ENCODE data around the gene MRPL24. TPM values are rescaled to one million over a fixed set of nuclear protein-coding genes. Genes with fewer than 3 reads are reported as not detected.

The MRPL24 gene
- total RNA-seq, 1 experiment from 2014 or later = 27.3 TPM

- Histone ChIP-seq H4K8ac (replicated peaks; ENCODE audit: insufficient read length, low read depth, low read length) (no peak overlapping the region), H3K79me1 (ENCODE audit: insufficient read depth, low read depth, low read length, poor library complexity, severe bottlenecking) (no peaks in the 10 kb centered on the region), H3K4me2 (ENCODE audit: insufficient read depth, insufficient read length, low read length) (no peak overlapping the region), H3K9me3 (ENCODE audit: control insufficient read depth, low read depth, low read length) (no peaks in the 10 kb centered on the region), H3K56ac (ENCODE audit: insufficient read length, low read depth, low read length) (no peak overlapping the region), H4K20me1 (ENCODE audit: control insufficient read depth, insufficient read depth, insufficient read length) (no peaks in the 10 kb centered on the region), H3K27me3 (ENCODE audit: insufficient read depth, low read length) (no peaks in the 10 kb centered on the region), H3K18ac (ENCODE audit: insufficient read length, low read depth, low read length) (no peak overlapping the region), H2AK5ac (ENCODE audit: insufficient read length, low read length) (no peak overlapping the region), H2BK12ac (ENCODE audit: insufficient read length, low read depth, low read length) (no peak overlapping the region), H2BK20ac (ENCODE audit: low read depth, low read length, poor library complexity, severe bottlenecking) (no peak overlapping the region), H3K79me2 (ENCODE audit: insufficient read depth, low read length) (no peaks in the 10 kb centered on the region), H2AFZ (ENCODE audit: low read length) (no peak overlapping the region), H3T11ph (ENCODE audit: low read length) (no peak overlapping the region), H3K23me2 (ENCODE audit: insufficient read length, low read depth, low read length, poor library complexity, severe bottlenecking) (peaks cover 5% of the 10 kb centered on the region), H3K9ac (ENCODE audit: extremely low read depth, insufficient read length, low read length) (no peak overlapping the region), H2BK5ac (ENCODE audit: insufficient read length, low read length) (no peak overlapping the region), H3K27ac (ENCODE audit: insufficient read length, low read depth, low read length) (no peak overlapping the region), H2BK15ac (ENCODE audit: low read depth, low read length) (no peak overlapping the region), H3K14ac (ENCODE audit: insufficient read depth, low read length) (no peak overlapping the region), H2BK120ac (ENCODE audit: low read depth, low read length, poor library complexity, severe bottlenecking) (no peak overlapping the region), H3K4ac (ENCODE audit: low read depth, low read length) (no peak overlapping the region), H4K5ac (ENCODE audit: insufficient read length, low read depth, low read length) (no peak overlapping the region), H3K23ac (ENCODE audit: insufficient read length, low read depth, low read length) (no peak overlapping the region), H3K4me1 (ENCODE audit: insufficient read depth, low read length) (no peaks in the 10 kb centered on the region), H4K91ac (ENCODE audit: insufficient read length, low read depth, low read length) (no peak overlapping the region)
- Mint-ChIP-seq H3K4me1 (peaks cover 14 to 19% of the 10 kb centered on the region in 2 experiments), H3K4me3 (no peak overlapping the region; a peak in 1 of 5 replicates), H3K27me3 (ENCODE audit: low read depth) (no peaks in the 10 kb centered on the region), H3K27ac (peak overlapping the region in 2 of 3 experiments; percentile 23 to 37; a peak in 1 of 7 replicates), H3K9me3 (no peaks in the 10 kb centered on the region; a peak in 1 of 5 replicates), H3K36me3 (ENCODE audit: insufficient read depth in 1 of 3, low read depth in 3 of 3) (peaks cover 7 to 32% (median 28%) of the 10 kb centered on the region in 3 experiments; a peak in 6 of 7 replicates)
- TF ChIP-seq CTCF (conservative IDR thresholded peaks at IDR 0.05) = no peak
- no CpG with 5 or more reads among the region's 10 CpGs for WGBS (ENCODE audit: extremely low coverage, insufficient read length, low lambda C conversion rate)
- DNase-seq = no peak
These were observed 2.5 kb downstream of the MRPL24 start for GRCh38 chr1:156738407-156738806.
